GM12875 (cell line): Measurements from ENCODE around the gene UACA.

Experiments
- H3K4me3 ChIP-seq: one replicate; pipeline ENCODE4 v1.5.1; 2011; ENCODE audit warnings: low read depth, low read length, control low read depth
- CTCF ChIP-seq: IDR thresholded peaks from 2 replicates; pipeline ENCODE4 v1.5.1; 2011; ENCODE audit warnings: low read depth, mild to moderate bottlenecking, control low read depth, inconsistent platforms, low read length, moderate library complexity, borderline replicate concordance; ENCODE audit not compliant: insufficient read depth

The UACA gene

DNA sequence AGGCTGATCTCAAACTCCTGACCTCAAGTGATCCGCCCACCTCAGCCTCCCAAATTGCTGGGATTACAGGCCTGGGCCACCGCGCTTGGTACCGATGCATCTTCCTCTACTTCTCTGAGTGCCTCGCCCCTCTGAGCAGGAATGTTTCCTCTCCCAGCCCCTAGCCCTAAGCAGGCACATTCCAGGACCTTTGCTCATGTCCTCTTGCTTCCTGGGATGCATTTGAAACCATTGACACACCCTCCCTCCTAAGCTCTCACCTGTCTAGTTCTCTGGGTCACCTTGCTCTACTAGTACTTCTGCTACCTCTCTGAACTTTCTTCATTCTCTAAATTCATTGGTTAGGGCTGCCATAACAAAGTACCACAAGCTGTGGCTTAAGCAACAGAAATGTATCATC, 17.9 kb upstream of the UACA start:
- TF ChIP-seq CTCF: no peak
- H3K4me3 ChIP-seq: no peak overlapping the region

- H3K4me3 ChIP-seq: no peak overlapping the region
- TF ChIP-seq CTCF: no peak
Observed at GRCh38 chr15:70778258-70779076, 15.1 kb upstream of the UACA start.

GRCh38 chr15:70777170-70777926, 14.0 kb upstream of the UACA start:
- no peak for TF ChIP-seq CTCF
- no peak overlapping the region for H3K4me3 ChIP-seq

GRCh38 chr15:70775160-70775559, 11.8 kb upstream of the UACA start:
- no peak overlapping the region for H3K4me3 ChIP-seq
- no peak for TF ChIP-seq CTCF

GRCh38 chr15:70772402-70772801, 9.0 kb upstream of the UACA start:
- H3K4me3 ChIP-seq: no peak overlapping the region
- TF ChIP-seq CTCF: no peak

DNA sequence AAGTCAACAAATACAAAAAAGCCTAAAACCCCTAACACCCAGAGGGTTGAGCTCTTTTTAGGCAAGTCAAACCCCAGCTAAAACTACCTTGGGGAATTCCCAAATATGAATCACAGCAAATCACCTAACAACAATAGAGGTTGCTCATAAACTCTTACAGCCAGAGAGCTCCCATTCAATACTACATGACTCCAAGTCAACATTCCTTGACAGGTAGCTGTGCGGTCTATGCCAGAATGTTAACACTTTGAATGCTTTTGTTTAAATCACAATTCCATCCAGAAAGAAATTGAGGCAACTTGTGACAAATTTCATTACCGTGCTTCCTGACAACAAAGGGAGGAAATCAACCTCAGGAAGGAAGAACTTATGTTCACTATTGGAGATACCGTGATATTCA, 7.5 kb upstream of the UACA start:
- no peak overlapping the region for H3K4me3 ChIP-seq
- no peak for TF ChIP-seq CTCF

GRCh38 chr15:70768257-70768883, 5.0 kb upstream of the UACA start:
- TF ChIP-seq CTCF: no peak
- H3K4me3 ChIP-seq: no peak overlapping the region
